WTC11 (cell line): ENCODE measurements around the gene FHIT.

Experiments used
- CBFB ChIP-seq: sonication (generic); formaldehyde crosslinking; IDR thresholded peaks from 2 replicates; pipeline ENCODE4 v1.8.1; 2022; ENCODE audit warnings: mild to moderate bottlenecking, low read depth, missing genetic modification reagents
- CREB1 ChIP-seq: sonication (generic); formaldehyde crosslinking; IDR thresholded peaks from 2 replicates; pipeline ENCODE4 v1.8.0; 2023; ENCODE audit warnings: mild to moderate bottlenecking, missing genetic modification reagents
- MXD4 ChIP-seq: fragments of 250-450 bp; sonication (Bioruptor Pico); IDR thresholded peaks from 2 replicates; pipeline ENCODE4 v1.8.0; 2021; ENCODE audit warnings: mild to moderate bottlenecking, moderate library complexity, borderline replicate concordance
- TF ChIP-seq, protein P1 (sequence below): fragments of 200-600 bp; IDR thresholded peaks from 2 replicates; pipeline ENCODE4 v1.8.0; 2022; ENCODE audit warnings: antibody characterized with exemption
- TF ChIP-seq, protein P2 (sequence below): sonication (generic); formaldehyde crosslinking; IDR thresholded peaks from 2 replicates; pipeline ENCODE4 v1.8.1; 2023; ENCODE audit warnings: mild to moderate bottlenecking, missing genetic modification reagents, borderline replicate concordance
- TF ChIP-seq, protein P3 (sequence below): sonication (generic); formaldehyde crosslinking; IDR thresholded peaks from 2 replicates; pipeline ENCODE4 v1.8.0; 2023; ENCODE audit warnings: missing genetic modification reagents
- TF ChIP-seq, protein P4 (sequence below): fragments of 250-450 bp; sonication (Bioruptor Pico); IDR thresholded peaks from 2 replicates; pipeline ENCODE4 v1.8.0; 2021; ENCODE audit warnings: mild to moderate bottlenecking

DNA sequence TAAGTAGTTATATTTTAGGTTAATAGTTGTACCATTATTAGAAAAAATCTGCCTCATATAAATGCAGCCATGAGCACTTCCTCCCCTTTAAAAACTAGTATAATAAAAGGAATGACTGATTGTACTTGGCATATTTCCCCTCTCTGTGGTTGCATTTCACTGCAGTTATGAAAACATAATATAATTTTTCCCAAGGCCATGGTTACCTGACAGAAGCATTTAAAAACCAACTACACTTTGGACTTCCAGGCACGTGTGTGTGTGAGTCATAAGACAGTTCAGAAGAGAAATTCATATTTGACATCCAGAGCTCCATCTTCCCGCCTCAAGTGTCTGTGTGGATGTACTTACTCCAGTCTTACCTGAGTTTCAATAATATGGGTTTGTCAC lies 1373.2 kb downstream of the FHIT start:
- TF ChIP-seq, protein P1, sequence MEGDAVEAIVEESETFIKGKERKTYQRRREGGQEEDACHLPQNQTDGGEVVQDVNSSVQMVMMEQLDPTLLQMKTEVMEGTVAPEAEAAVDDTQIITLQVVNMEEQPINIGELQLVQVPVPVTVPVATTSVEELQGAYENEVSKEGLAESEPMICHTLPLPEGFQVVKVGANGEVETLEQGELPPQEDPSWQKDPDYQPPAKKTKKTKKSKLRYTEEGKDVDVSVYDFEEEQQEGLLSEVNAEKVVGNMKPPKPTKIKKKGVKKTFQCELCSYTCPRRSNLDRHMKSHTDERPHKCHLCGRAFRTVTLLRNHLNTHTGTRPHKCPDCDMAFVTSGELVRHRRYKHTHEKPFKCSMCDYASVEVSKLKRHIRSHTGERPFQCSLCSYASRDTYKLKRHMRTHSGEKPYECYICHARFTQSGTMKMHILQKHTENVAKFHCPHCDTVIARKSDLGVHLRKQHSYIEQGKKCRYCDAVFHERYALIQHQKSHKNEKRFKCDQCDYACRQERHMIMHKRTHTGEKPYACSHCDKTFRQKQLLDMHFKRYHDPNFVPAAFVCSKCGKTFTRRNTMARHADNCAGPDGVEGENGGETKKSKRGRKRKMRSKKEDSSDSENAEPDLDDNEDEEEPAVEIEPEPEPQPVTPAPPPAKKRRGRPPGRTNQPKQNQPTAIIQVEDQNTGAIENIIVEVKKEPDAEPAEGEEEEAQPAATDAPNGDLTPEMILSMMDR: no peak
- TF ChIP-seq CREB1 (CRISPR knock-in tag) (no peak), MXD4 (no peak), CBFB (no peak)
- TF ChIP-seq, protein P2, sequence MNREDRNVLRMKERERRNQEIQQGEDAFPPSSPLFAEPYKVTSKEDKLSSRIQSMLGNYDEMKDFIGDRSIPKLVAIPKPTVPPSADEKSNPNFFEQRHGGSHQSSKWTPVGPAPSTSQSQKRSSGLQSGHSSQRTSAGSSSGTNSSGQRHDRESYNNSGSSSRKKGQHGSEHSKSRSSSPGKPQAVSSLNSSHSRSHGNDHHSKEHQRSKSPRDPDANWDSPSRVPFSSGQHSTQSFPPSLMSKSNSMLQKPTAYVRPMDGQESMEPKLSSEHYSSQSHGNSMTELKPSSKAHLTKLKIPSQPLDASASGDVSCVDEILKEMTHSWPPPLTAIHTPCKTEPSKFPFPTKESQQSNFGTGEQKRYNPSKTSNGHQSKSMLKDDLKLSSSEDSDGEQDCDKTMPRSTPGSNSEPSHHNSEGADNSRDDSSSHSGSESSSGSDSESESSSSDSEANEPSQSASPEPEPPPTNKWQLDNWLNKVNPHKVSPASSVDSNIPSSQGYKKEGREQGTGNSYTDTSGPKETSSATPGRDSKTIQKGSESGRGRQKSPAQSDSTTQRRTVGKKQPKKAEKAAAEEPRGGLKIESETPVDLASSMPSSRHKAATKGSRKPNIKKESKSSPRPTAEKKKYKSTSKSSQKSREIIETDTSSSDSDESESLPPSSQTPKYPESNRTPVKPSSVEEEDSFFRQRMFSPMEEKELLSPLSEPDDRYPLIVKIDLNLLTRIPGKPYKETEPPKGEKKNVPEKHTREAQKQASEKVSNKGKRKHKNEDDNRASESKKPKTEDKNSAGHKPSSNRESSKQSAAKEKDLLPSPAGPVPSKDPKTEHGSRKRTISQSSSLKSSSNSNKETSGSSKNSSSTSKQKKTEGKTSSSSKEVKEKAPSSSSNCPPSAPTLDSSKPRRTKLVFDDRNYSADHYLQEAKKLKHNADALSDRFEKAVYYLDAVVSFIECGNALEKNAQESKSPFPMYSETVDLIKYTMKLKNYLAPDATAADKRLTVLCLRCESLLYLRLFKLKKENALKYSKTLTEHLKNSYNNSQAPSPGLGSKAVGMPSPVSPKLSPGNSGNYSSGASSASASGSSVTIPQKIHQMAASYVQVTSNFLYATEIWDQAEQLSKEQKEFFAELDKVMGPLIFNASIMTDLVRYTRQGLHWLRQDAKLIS: no peak
- TF ChIP-seq, protein P3, sequence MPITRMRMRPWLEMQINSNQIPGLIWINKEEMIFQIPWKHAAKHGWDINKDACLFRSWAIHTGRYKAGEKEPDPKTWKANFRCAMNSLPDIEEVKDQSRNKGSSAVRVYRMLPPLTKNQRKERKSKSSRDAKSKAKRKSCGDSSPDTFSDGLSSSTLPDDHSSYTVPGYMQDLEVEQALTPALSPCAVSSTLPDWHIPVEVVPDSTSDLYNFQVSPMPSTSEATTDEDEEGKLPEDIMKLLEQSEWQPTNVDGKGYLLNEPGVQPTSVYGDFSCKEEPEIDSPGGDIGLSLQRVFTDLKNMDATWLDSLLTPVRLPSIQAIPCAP (CRISPR knock-in tag): no peak
- TF ChIP-seq, protein P4, sequence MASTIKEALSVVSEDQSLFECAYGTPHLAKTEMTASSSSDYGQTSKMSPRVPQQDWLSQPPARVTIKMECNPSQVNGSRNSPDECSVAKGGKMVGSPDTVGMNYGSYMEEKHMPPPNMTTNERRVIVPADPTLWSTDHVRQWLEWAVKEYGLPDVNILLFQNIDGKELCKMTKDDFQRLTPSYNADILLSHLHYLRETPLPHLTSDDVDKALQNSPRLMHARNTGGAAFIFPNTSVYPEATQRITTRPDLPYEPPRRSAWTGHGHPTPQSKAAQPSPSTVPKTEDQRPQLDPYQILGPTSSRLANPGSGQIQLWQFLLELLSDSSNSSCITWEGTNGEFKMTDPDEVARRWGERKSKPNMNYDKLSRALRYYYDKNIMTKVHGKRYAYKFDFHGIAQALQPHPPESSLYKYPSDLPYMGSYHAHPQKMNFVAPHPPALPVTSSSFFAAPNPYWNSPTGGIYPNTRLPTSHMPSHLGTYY (CRISPR knock-in tag): no peak
